HuH-7 (cell line): ENCODE data around the gene CMTM2.
"Not testable (repeated sequence)": the region's sequence is repeated elsewhere in the genome, so short reads cannot be mapped to it uniquely, and the experiment has no call there.

ENCODE experiments used
- DNase-seq: peaks from one replicate; pipeline ENCODE4 v3.0.0; 2011; ENCODE audit warnings: low spot score

CMTM2 gene

DNA sequence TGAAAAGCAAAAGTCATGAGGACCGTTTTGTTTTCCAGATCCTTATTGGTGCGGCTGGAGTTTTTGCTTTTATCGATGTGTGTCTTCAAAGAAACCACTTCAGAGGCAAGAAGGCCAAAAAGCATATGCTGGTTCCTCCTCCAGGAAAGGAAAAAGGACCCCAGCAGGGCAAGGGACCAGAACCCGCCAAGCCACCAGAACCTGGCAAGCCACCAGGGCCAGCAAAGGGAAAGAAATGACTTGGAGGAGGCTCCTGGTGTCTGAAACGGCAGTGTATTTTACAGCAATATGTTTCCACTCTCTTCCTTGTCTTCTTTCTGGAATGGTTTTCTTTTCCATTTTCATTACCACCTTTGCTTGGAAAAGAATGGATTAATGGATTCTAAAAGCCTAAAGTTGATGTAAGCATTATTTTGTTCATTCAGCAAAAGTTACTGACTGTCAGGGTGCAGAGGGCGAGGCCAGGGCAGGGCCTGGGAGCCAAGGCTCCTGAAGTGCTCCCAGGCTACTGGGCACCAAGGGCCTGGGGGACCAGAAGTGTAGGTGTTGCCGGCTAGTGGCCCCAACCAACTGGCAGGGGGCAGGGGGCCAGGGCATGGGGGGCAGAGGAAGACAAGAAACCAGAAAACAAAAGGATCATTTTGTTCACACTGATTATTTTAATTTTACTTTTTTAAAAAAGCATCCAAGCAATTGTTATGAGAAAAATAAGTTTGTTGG is 8.8 kb downstream of the CMTM2 start:
- no peak for DNase-seq

GRCh38 chr16:66588981-66589713 is 9.9 kb downstream of the CMTM2 start:
- peak; percentile 39 for DNase-seq

DNA sequence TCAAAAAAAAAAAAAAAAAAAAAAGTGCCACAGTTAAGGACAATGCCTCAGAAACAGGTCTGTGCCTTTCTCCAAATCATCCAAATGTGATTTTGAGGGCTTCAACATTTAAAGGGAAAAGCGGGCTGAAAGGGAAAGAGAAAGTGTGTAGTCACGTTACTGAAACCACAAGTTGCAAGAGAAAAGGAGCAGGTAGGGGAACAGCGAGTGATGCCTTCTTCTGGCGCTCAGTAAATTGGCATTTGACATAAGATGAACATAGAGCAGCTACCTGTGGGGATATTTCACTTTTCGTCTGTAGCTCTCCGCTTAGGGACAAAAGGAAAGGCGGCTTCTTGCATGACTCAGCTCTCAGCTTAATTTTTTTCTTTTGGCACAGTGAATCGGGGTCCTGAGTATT is 11.1 kb downstream of the CMTM2 start:
- DNase-seq = no peak

DNA sequence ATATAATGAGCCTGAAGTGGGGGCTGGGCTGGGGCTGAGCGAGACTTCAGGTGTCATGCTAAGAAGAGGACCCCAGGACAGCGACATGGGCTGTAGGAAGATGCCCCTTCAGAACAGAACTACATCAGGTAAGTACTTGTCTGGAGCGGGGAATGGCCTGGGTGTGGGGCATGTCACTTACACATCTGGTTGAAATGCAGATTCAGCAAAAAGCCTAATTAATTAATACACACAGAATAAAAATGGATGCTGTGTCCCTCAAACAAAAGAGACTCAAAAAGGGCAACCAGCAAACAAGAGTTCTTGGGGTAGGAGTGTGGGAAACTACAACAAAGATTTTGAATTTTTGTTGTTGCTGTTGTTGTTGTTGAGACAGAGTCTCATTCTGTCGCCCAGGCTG is 11.8 kb downstream of the CMTM2 start:
- no peak for DNase-seq

DNA sequence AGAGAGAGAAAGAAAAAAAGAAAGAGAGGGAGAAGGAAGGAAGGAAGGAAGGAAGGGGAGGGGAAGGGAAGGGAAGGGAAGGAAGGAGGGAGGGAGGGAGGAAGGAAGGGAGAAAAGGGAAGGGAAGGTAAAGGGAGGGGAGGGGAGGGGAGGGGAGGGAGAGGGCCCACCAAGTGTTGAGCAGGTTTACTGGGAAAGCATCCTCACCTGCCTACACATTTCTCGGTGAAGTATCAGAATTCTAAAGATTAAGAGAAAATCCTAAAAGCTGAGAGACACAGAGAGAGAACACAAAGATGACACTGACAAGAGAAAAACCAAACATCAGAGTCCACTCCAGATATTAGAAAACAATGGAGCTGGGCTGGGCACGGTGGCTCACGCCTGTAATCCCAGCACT is 13.0 kb downstream of the CMTM2 start:
- DNase-seq = no peak

DNA sequence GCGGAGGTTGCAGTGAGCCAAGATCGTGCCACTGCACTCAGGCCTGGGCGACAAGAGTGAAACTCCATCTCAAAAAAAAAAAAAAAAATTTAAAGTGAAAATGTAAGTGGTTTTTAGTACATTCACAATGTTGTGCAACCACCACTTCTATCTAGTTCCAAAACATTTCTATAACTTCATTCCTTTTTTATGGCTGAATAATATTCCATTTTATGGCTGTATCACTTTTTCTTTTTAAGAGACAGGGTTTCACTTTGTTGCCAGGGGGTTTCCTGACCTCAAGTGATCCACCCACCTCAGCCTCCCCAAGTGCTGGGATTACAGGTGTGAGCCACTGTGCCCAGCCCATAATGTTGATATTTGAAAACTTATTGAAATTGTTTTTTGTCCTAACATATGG is 13.6 kb downstream of the CMTM2 start:
- DNase-seq = no peak

GRCh38 chr16:66594739-66595138 is 15.5 kb downstream of the CMTM2 start:
- DNase-seq = no peak

DNA sequence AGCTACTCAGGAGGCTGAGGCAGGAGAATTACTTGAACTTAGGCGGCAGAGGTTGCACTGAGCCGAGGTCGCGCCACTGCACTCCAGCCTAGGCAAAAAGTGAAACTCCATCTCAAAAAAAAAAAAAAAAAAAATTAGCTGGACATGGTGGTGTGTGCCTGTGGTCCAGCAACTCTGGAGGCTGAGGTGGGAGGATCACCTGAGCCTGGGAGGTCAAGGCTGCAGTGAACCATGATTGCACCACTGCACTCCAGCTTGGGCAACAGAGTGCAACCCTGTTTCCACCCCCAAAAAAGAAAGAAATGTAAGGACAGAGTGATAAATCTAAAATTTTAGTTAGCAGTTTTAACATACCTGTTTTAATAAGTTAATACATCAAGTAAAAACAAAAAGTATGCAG is 17.3 kb downstream of the CMTM2 start:
- not testable (repeated sequence) for DNase-seq

- DNase-seq = no peak
These were observed 18.0 kb downstream of the CMTM2 start for GRCh38 chr16:66596986-66597848.

DNA sequence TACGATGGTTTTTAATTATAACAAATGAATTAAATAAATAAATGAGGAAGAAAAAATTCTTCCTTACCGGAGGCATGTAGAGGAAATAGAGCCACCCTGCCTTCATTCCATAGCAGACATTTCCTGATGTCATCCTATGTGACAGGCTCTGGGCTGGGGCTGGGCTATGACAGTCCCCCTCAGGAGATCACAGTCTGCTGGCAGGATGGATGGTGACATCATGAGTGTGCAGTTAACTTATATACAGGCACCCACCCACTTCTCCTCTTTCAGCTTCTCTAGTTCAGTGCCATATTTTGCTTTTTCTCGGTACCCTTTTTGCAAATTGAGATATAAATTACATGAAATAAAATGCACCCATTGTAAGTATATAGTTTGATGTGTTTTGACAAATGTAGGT is 18.8 kb downstream of the CMTM2 start:
- no peak for DNase-seq

GRCh38 chr16:66599726-66600125 is 20.5 kb downstream of the CMTM2 start:
- no peak for DNase-seq

DNA sequence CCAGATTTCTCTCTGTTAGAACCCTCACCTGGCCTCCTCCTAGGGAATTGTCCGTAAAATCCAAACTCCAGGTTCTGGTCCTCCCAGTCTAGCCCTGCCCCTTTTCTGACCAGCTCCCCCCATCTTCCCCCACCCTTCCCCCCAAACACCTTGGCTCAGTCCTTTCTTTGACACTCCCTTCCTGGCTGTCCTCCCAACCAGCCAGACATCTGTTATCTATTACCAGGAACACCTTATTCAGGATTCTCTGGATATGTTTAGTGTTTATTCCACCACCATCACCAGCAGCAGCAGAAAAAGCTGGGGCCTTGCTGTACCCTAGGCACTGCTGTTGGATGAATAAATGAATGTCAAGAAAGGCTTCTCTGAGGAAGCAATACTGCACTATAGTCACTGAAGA is 21.2 kb downstream of the CMTM2 start:
- DNase-seq = no peak

GRCh38 chr16:66601471-66601870 is 22.2 kb downstream of the CMTM2 start:
- no peak for DNase-seq

DNA sequence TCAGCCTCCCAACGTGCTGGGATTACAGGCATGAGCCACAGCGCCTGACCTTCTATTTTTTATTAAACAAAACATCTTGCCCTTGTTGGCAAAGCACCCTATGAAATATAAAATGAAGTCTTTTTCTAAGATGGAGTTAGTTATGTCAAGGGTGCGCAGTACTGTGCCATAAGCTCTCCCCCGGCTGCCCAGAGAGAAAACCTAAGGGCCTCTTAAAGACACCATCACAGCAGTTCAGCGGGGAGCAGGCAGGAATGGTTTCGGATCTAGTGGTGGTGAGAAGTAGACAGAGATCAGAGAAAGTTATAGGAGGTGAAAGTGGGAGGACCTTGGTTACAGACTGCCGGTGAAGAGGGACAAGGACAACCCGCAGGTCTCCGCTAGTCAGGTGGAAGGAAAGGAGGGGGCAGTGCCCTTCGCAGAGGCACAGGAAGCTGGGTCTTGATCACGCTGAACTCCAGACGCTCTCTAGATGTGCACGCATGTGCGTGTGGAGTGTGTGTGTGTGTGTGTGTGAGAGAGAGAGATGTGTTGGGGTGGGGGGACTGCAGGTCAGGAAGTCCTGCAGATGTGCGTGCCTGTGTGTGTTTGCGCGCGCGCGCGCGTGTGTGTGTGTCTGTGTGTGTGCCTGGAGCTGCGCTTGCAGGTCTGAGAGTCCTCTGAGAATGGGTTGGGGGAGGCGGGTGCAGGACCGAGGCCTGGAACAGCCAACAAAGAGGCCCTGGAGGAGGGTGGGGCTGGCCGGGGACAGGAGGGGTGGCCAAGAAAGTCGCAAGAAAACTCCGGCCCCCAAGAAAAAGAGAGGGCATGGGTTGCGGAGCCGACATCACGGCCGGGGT is 24.5 kb downstream of the CMTM2 start:
- peak; percentile 55 for DNase-seq

- peak; percentile 67 for DNase-seq
These were observed 25.3 kb downstream of the CMTM2 start, which contains the start of gene CMTM3 for GRCh38 chr16:66604376-66605176. Gene CMTM3, plus strand, starts transcription at chr16:66604704. Its CDS starts 102 bp downstream, at chr16:66604806.

DNA sequence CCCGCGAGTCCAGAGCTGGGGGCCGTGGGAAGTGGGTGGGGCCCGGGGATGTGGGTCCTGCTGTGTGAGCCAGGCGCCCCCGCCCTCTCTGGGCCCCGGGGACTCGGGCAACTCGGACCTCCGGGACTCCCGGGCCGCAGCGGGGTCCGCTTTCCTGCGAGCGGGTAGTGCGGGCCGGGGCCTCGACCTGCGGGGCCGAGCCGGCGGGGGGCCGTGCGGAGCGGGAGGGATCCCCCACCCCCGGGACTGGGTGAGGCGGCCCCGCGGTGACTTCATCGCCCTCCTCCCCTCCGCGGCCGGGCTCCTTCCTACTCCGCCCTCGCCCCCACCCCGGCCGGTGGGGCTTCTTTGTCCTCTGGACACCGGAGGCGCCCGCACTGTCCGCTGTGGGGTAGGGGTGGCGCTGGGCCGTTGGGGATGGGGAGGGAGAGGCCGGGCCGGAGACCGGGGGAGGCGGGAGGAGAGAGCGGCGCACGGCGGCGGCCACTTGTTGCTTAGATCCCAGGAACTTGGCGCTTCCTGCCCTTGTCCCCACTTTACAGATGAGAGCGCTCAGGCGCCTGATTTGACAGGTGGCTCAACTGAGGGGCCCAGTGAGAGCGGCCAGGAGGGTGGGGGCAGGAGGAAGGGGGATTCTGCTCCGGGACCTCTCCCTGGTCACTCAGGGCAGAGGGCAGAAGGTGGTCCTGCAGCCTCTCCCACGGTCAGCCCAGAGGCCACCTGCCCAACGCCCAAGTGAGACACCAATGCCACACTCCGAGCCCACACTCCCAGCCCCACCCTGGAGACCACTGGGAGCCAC is 26.1 kb downstream of the CMTM2 start:
- peak; percentile 42 for DNase-seq

DNA sequence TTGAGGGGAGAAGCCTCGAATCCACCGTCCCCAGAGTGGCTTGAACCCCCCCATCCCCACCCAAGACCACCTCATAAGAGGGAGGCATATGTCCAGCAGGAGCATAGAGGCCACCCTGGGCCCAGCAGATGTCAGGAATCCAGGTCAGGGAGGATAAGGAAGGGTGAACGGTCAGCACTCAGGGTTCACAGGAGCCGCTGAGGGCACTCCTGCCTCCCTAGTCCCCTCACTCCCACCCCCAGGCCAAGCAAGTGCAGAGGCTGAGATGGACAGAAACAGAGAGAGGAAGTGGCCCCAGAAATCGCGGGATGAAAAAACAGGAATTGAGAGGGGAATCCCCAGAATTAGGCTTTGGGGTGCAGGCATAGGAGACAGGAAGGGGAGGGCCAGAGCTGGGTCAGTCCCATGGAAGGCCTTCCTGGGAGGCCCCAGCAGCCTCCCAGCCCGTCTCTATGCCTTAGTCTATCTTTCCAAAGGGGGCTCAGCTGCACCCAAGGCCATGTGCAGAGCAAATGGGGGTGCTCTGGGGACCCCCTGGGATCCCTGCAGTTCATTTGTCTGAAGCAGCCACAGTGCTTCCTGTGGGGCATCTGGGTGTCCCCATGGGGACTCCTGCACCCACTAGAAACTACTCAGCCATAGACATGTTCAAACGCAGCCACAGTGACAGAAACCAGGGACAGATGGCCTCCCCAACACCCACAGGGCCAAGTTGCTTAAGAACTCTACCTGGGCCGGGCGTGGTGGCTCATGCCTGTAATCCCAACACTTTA is 26.9 kb downstream of the CMTM2 start:
- DNase-seq = no peak

- DNase-seq = peak; percentile 95
These were observed 29.2 kb downstream of the CMTM2 start for GRCh38 chr16:66608241-66609138.
